AG10803 (cell line): ENCODE data around the gene RPSA.
"Not testable (repeated sequence)": the region's sequence is repeated elsewhere in the genome, so short reads cannot be mapped to it uniquely, and the experiment has no call there.

ENCODE experiments used
- DNase-seq: peaks from one replicate; pipeline ENCODE4 v3.0.0; 2010; ENCODE audit warnings: low read depth
- H3K4me3 ChIP-seq: 2 replicates; pipeline ENCODE4 v1.5.1; 2011; ENCODE audit warnings: mild to moderate bottlenecking, low read length, control low read depth
- CTCF ChIP-seq: conservative IDR thresholded peaks from 2 replicates; pipeline ENCODE4 v1.5.1; 2011; ENCODE audit warnings: mild to moderate bottlenecking, low read length, control low read depth, inconsistent platforms

The RPSA gene

GRCh38 chr3:39406368-39407258 lies at the start of gene RPSA:
Gene RPSA, plus strand, starts transcription at chr3:39406720. Its CDS starts 934 bp downstream, at chr3:39407654.
- peak; percentile 95 for DNase-seq
- peak within 1 kb of the TSS; percentile 74 for H3K4me3 ChIP-seq
- TF ChIP-seq CTCF: peak; percentile 17

GRCh38 chr3:39358333-39358732 lies 48.2 kb upstream of the RPSA start:
- TF ChIP-seq CTCF: no peak
- DNase-seq: no peak
- H3K4me3 ChIP-seq: no peak overlapping the region

- no peak for DNase-seq
- no peak overlapping the region for H3K4me3 ChIP-seq
- TF ChIP-seq CTCF: no peak
Measured at GRCh38 chr3:39361252-39361927, 45.1 kb upstream of the RPSA start.

GRCh38 chr3:39362192-39362591 lies 44.3 kb upstream of the RPSA start:
- TF ChIP-seq CTCF: no peak
- no peak overlapping the region for H3K4me3 ChIP-seq
- no peak for DNase-seq

GRCh38 chr3:39362812-39363211 lies 43.7 kb upstream of the RPSA start:
- DNase-seq: no peak
- no peak overlapping the region for H3K4me3 ChIP-seq
- no peak for TF ChIP-seq CTCF

- H3K4me3 ChIP-seq, DNase-seq: not testable (repeated sequence)
Measured at GRCh38 chr3:39370450-39370849, 36.1 kb upstream of the RPSA start.

GRCh38 chr3:39372833-39373232 lies 33.7 kb upstream of the RPSA start:
- TF ChIP-seq CTCF: no peak
- no peak for DNase-seq
- no peak overlapping the region for H3K4me3 ChIP-seq
